Liver (tissue), 2 donors: ENCODE data around the gene CAPN7.

Experiments used
- HNF4G ChIP-seq: IDR thresholded peaks from 2 replicates; pipeline ENCODE4 v1.6.1; 2016; ENCODE audit warnings: antibody characterized with exemption
- TF ChIP-seq, protein P1 (sequence below): IDR thresholded peaks from 2 replicates; pipeline ENCODE4 v1.6.1; 2016; ENCODE audit warnings: antibody characterized with exemption, mild to moderate bottlenecking
- donor health status: healthy.

DNA sequence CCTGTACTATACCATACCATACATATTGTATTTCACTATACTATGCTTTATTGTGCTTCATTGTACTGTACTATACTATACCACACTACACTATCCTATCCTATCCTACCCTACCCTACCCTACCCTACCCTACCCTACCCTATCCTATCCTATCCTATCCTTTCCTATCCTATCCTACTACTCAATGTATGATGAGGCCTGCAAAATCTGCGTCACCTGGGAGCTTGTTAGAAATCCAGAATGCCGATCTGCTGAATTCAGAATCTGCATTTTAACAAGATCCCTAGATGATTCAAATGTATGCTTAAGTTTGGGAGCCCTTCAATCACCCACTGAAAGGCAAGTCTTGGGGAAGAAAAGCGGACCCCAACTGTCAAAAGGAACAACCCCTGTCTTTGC, 45.4 kb upstream of the CAPN7 start:
- TF ChIP-seq HNF4G, result no peak
- TF ChIP-seq, protein P1, sequence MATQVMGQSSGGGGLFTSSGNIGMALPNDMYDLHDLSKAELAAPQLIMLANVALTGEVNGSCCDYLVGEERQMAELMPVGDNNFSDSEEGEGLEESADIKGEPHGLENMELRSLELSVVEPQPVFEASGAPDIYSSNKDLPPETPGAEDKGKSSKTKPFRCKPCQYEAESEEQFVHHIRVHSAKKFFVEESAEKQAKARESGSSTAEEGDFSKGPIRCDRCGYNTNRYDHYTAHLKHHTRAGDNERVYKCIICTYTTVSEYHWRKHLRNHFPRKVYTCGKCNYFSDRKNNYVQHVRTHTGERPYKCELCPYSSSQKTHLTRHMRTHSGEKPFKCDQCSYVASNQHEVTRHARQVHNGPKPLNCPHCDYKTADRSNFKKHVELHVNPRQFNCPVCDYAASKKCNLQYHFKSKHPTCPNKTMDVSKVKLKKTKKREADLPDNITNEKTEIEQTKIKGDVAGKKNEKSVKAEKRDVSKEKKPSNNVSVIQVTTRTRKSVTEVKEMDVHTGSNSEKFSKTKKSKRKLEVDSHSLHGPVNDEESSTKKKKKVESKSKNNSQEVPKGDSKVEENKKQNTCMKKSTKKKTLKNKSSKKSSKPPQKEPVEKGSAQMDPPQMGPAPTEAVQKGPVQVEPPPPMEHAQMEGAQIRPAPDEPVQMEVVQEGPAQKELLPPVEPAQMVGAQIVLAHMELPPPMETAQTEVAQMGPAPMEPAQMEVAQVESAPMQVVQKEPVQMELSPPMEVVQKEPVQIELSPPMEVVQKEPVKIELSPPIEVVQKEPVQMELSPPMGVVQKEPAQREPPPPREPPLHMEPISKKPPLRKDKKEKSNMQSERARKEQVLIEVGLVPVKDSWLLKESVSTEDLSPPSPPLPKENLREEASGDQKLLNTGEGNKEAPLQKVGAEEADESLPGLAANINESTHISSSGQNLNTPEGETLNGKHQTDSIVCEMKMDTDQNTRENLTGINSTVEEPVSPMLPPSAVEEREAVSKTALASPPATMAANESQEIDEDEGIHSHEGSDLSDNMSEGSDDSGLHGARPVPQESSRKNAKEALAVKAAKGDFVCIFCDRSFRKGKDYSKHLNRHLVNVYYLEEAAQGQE, result no peak
